DND-41 (cell line): ENCODE measurements around the gene PARVB.

Experiments used
- ATAC-seq: fragments of 200-7000 bp; cut with Tn5 transposase; 3 replicates; pipeline ENCODE4 v1.9.1; 2021; ENCODE audit warnings: low read depth; ENCODE audit not compliant: insufficient read depth
- DNase-seq: peaks from one replicate; pipeline ENCODE4 v3.0.0-alpha.2; 2020
- H2AFZ ChIP-seq: 2 replicates; pipeline ENCODE4 v1.6.0; 2012; ENCODE audit warnings: low read depth, low read length
- H3K27ac ChIP-seq: 2 replicates; pipeline ENCODE4 v1.5.1; 2012; ENCODE audit warnings: low read length, inconsistent platforms
- H3K27me3 ChIP-seq: fragments of 200-600 bp; sonication (generic); 2 replicates; pipeline ENCODE4 v1.6.0; 2012; ENCODE audit warnings: low read length, mild to moderate bottlenecking, inconsistent platforms; ENCODE audit not compliant: insufficient read depth, poor library complexity
- H3K36me3 ChIP-seq: 2 replicates; pipeline ENCODE4 v1.5.1; 2012; ENCODE audit warnings: low read length, inconsistent platforms; ENCODE audit not compliant: insufficient read depth
- H3K4me1 ChIP-seq: 2 replicates; pipeline ENCODE4 v1.5.1; 2012; ENCODE audit warnings: mild to moderate bottlenecking, low read length; ENCODE audit not compliant: insufficient read depth
- H3K4me2 ChIP-seq: 2 replicates; pipeline ENCODE4 v1.6.0; 2012; ENCODE audit warnings: mild to moderate bottlenecking, moderate library complexity, low read length, inconsistent platforms; ENCODE audit not compliant: insufficient read depth
- H3K4me3 ChIP-seq, 2 experiments: fragments of 200-600 bp in 1 of 2; shearing (Covaris generic) in 1 of 2; 2 replicates each; pipeline ENCODE4 v1.5.1; 2012 to 2016; ENCODE audit warnings: inconsistent platforms in 2 of 2, low read length in 2 of 2, mild to moderate bottlenecking in 2 of 2, low read depth in 1 of 2, moderate library complexity in 1 of 2
- H3K79me2 ChIP-seq: 2 replicates; pipeline ENCODE4 v1.6.0; 2012; ENCODE audit warnings: low read length, inconsistent platforms; ENCODE audit not compliant: insufficient read depth
- H3K9ac ChIP-seq: 2 replicates; pipeline ENCODE4 v1.6.0; 2012; ENCODE audit warnings: low read depth, mild to moderate bottlenecking, inconsistent platforms, low read length, moderate library complexity
- H3K9me3 ChIP-seq: 2 replicates; pipeline ENCODE4 v1.5.1; 2012; ENCODE audit warnings: low read length, moderate library complexity, mild to moderate bottlenecking, inconsistent platforms; ENCODE audit not compliant: insufficient read depth, severe bottlenecking
- H4K20me1 ChIP-seq: 2 replicates; pipeline ENCODE4 v1.6.0; 2012; ENCODE audit warnings: low read length; ENCODE audit not compliant: insufficient read depth
- CTCF ChIP-seq: IDR thresholded peaks from 2 replicates; pipeline ENCODE4 v1.5.1; 2012; ENCODE audit warnings: borderline replicate concordance, low read length, moderate library complexity, mild to moderate bottlenecking; ENCODE audit not compliant: poor library complexity, severe bottlenecking; ENCODE audit errors: extremely low read depth
- EZH2 ChIP-seq: IDR thresholded peaks from 3 replicates; pipeline ENCODE4 v1.6.1; 2012; ENCODE audit warnings: borderline replicate concordance, low read depth, mild to moderate bottlenecking, moderate library complexity, low read length, inconsistent platforms; ENCODE audit not compliant: severe bottlenecking

PARVB gene

DNA sequence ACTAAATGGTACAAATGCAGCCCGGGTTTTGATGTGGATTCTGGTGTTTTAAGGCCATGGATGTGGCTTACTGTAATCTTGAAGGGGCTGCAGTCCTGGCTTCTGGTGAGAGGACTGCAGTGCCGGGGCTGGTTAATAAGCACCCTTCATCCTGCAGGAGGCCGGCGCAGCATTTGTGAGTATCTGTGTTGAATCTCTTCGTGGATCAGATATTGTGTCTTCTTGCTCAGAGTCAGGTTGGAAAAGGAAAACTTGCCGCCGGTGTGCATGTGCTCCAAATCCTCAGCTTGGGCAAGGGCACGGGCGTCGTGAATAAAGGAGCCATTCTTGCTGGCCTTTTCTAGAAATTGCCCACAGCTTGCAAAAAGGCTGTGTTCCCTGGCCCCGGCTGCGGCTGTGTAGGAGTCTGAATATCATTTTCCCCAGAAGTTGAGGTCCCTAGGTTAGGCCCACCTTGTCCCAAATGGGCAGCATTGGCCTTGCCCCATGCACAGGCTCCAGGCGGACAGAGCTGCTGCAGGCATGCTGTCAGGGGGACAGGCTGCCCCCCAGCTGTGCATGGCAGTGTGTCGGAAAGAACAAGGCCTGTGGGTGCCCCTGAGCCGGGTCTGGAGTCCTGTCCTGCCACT is 28.9 kb upstream of the PARVB start:
- Histone ChIP-seq H4K20me1 (peaks cover 18% of the 10 kb centered on the region; the same call in 1 of the 2 replicates), H3K9me3 (no peaks in the 10 kb centered on the region), H3K4me1 (no peaks in the 10 kb centered on the region), H3K4me3 (no peak overlapping the region), H3K27me3 (no peaks in the 10 kb centered on the region), H3K27ac (no peak overlapping the region), H3K4me2 (no peak overlapping the region), H3K79me2 (no peaks in the 10 kb centered on the region), H2AFZ (no peak overlapping the region), H3K9ac (no peak overlapping the region), H3K36me3 (peaks cover 91% of the 10 kb centered on the region)
- TF ChIP-seq EZH2 (no peak), CTCF (no peak)
- ATAC-seq: no peak
- no peak for DNase-seq

DNA sequence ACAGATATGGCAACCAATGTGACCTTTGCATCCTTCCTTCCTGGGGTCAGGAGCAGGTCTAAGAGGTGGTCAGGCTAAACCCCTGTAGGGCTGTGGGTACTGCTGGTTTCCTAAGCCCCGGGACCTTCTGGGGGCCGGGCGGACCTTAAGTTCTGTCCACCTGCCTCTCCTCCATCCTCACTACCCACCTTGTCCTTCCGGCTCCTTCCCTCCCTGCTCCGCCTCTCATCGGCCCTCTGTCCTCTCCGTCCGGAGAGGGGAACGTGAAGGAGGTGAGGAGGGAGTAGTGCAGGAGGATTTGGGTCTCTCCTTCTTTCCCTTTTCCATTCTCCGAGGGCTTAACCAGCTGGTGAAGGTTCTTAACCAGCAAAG is 28.3 kb upstream of the PARVB start:
- Histone ChIP-seq H4K20me1 (peaks cover 18% of the 10 kb centered on the region; the same call in 1 of the 2 replicates), H3K4me1 (no peaks in the 10 kb centered on the region), H3K27me3 (no peaks in the 10 kb centered on the region), H3K9me3 (no peaks in the 10 kb centered on the region), H2AFZ (no peak overlapping the region), H3K4me3 (no peak overlapping the region), H3K9ac (no peak overlapping the region), H3K36me3 (peaks cover 85% of the 10 kb centered on the region), H3K4me2 (no peak overlapping the region), H3K79me2 (no peaks in the 10 kb centered on the region), H3K27ac (no peak overlapping the region)
- no peak for TF ChIP-seq EZH2
- no peak for TF ChIP-seq CTCF
- ATAC-seq (no peak), DNase-seq (no peak)

- H3K9me3 ChIP-seq: no peaks in the 10 kb centered on the region
- ATAC-seq: no peak
- no peak overlapping the region for H3K4me3 ChIP-seq
- H3K79me2 ChIP-seq: no peaks in the 10 kb centered on the region
- peaks cover 81% of the 10 kb centered on the region for H3K36me3 ChIP-seq
- H3K4me2 ChIP-seq: no peak overlapping the region
- no peak overlapping the region for H3K27ac ChIP-seq
- H3K9ac ChIP-seq: no peak overlapping the region
- no peak for TF ChIP-seq EZH2
- TF ChIP-seq CTCF: no peak
- peaks cover 18% of the 10 kb centered on the region; the same call in 1 of the 2 replicates for H4K20me1 ChIP-seq
- no peaks in the 10 kb centered on the region for H3K4me1 ChIP-seq
- no peaks in the 10 kb centered on the region for H3K27me3 ChIP-seq
- no peak for DNase-seq
- no peak overlapping the region for H2AFZ ChIP-seq
These were observed 27.7 kb upstream of the PARVB start for GRCh38 chr22:43996170-43996980.
